Stimulated activated naive B cell treated with anti-CD40 and anti-IgM and Interleukin-4, amounts not matched to agents 10 μg/mL and 1 μg/mL and 100 μg/mL, for 72 hours (primary cell): Measurements from ENCODE around the gene FANCI.

Experiments
- ATAC-seq, 2 donors: fragments of 150-1000 bp; cut with Tn5 transposase; replicated peaks; 2 replicates each; pipeline ENCODE4 v1.10.0; 2021; ENCODE audit warnings: moderate library complexity in 1 of 2
- DNase-seq: peaks from one replicate; pipeline ENCODE4 v3.0.0; 2021
- H3K27ac Mint-ChIP-seq: one replicate; pipeline ENCODE4 v1.8.0; 2022; ENCODE audit warnings: mild to moderate bottlenecking, mixed read lengths
- H3K27me3 Mint-ChIP-seq, 2 donors: one replicate each; pipeline ENCODE4 v1.8.0; 2022; ENCODE audit warnings: mixed read lengths in 2 of 2
- H3K36me3 Mint-ChIP-seq, 2 donors: one replicate each; pipeline ENCODE4 v1.8.0; 2022; ENCODE audit warnings: mixed read lengths in 2 of 2, mild to moderate bottlenecking in 1 of 2
- H3K4me1 Mint-ChIP-seq, 2 donors: one replicate each; pipeline ENCODE4 v1.8.0; 2022; ENCODE audit warnings: mixed read lengths in 2 of 2, mild to moderate bottlenecking in 1 of 2
- H3K4me3 Mint-ChIP-seq, 2 donors: one replicate each; pipeline ENCODE4 v1.8.0; 2022; ENCODE audit warnings: mild to moderate bottlenecking in 2 of 2, mixed read lengths in 2 of 2, moderate library complexity in 1 of 2
- H3K9me3 Mint-ChIP-seq, 2 donors: one replicate each; pipeline ENCODE4 v1.8.0; 2022; ENCODE audit warnings: mixed read lengths in 2 of 2, mild to moderate bottlenecking in 1 of 2

FANCI gene

DNA sequence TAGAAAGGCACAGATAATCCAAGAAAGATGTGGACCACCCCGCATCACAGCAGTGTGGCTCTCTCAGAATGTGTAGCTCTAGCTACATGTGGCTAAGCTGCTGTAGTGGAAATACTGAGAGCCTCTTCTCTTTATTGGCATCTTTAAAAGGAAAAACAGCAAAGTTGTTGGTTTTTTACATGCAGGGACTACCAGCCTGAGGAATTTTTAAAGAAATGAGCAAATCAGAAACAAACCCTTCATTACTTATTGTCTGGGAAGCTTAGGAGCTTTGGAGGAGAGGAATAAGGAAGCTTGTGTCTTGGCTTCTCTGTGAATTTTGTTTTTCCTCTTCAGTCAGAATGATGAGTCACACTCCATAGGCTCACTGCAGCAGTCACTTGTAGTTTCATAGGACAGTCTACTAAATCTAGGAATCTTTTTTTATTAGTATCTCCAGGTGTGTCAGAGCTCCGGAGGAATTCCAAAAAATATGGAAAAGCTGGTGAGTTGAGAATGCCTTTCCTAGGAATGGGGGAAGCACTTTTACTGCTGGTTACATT, 63.3 kb downstream of the FANCI start:
- Mint-ChIP-seq H3K9me3 (no peaks in the 10 kb centered on the region), H3K36me3 (peaks cover 9 to 31% of the 10 kb centered on the region in 2 donors), H3K4me1 (peaks cover 8 to 9% of the 10 kb centered on the region in 2 donors), H3K27ac (no peak overlapping the region), H3K27me3 (no peaks in the 10 kb centered on the region), H3K4me3 (no peak overlapping the region)
- no peak for DNase-seq
- ATAC-seq: no peak

GRCh38 chr15:89307791-89308190, 64.0 kb downstream of the FANCI start:
- ATAC-seq (no peak), DNase-seq (no peak)
- H3K4me3 Mint-ChIP-seq: no peak overlapping the region
- no peaks in the 10 kb centered on the region for H3K27me3 Mint-ChIP-seq
- peaks cover 10 to 32% of the 10 kb centered on the region in 2 donors for H3K36me3 Mint-ChIP-seq
- H3K27ac Mint-ChIP-seq: no peak overlapping the region
- no peaks in the 10 kb centered on the region for H3K9me3 Mint-ChIP-seq
- H3K4me1 Mint-ChIP-seq: peaks cover 8 to 9% of the 10 kb centered on the region in 2 donors

DNA sequence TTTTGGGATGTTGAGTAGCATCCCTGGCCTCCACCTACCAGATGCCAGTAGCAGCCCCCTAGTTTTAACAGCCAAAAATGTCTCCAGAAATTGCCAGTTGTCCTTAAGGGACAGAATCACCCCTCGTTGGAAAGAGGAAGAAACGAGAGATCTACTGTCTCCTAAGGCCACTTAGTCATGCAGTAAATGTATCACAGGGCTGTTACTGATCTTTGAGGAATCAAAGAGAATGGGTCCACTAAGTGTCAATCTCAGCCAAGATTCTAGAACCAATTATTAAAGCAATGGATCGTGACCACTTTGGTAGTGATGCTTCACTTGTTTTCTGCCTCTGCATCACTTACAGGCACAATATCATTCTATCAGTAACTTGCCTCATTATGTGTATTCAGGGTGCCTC, 64.5 kb downstream of the FANCI start:
- no peak overlapping the region for H3K27ac Mint-ChIP-seq
- H3K4me3 Mint-ChIP-seq: no peak overlapping the region
- H3K27me3 Mint-ChIP-seq: no peaks in the 10 kb centered on the region
- no peak for ATAC-seq
- DNase-seq: no peak
- H3K4me1 Mint-ChIP-seq: peaks cover 8 to 9% of the 10 kb centered on the region in 2 donors
- H3K9me3 Mint-ChIP-seq: no peaks in the 10 kb centered on the region
- peaks cover 10 to 32% of the 10 kb centered on the region in 2 donors for H3K36me3 Mint-ChIP-seq

DNA sequence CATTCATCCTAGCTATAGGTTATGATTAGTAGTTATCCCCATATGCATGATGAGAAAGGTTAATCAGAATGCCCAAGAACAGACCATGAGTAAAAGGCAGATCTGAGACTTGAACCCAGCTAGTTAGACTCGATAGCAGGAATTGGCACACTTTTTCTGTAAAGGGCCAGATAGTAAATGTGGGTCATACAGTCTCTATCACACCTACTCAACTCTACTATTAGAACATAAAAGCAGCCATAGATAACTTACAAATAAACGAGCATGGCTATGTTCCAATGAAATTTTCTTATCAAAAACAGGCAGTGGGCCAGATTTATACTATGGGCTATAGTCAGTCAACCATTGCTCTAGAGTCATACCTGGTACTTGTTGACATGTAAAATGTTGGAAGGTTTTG, 66.2 kb downstream of the FANCI start:
- Mint-ChIP-seq H3K27ac (no peak overlapping the region), H3K4me1 (peaks cover 9 to 12% of the 10 kb centered on the region in 2 donors), H3K4me3 (no peak overlapping the region), H3K27me3 (no peaks in the 10 kb centered on the region), H3K36me3 (peaks cover 16 to 32% of the 10 kb centered on the region in 2 donors), H3K9me3 (no peaks in the 10 kb centered on the region)
- DNase-seq (no peak), ATAC-seq (no peak)

GRCh38 chr15:89315375-89315929, 71.7 kb downstream of the FANCI start:
- DNase-seq: no peak
- Mint-ChIP-seq H3K4me3 (no peak overlapping the region), H3K27ac (no peak overlapping the region), H3K9me3 (no peaks in the 10 kb centered on the region), H3K4me1 (peaks cover 3 to 17% of the 10 kb centered on the region in 2 donors), H3K36me3 (peaks cover 38 to 62% of the 10 kb centered on the region in 2 donors), H3K27me3 (no peaks in the 10 kb centered on the region)
- ATAC-seq: no peak

DNA sequence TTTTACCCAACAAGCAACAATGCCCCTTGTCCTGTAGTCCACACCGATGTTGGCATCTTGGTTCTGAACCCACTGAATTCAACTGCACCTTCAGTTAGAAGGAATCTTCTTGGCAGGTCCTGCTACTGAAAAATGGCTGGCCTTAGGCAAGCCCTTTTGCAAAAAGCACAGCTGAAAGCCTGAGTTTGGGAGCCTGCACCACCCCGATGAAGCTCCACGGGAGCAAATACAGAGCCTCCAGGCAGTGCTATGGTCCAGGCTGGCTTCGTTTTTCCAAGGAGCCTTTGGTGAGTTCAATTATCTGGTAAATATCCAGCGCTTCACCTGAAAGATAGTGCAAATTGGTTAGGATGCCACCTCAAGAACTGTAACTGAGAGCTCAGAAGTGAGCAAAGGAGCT, 72.7 kb downstream of the FANCI start:
- H3K27me3 Mint-ChIP-seq: no peaks in the 10 kb centered on the region
- no peaks in the 10 kb centered on the region for H3K9me3 Mint-ChIP-seq
- H3K27ac Mint-ChIP-seq: no peak overlapping the region
- H3K4me3 Mint-ChIP-seq: no peak overlapping the region
- H3K36me3 Mint-ChIP-seq: peaks cover 40 to 62% of the 10 kb centered on the region in 2 donors
- ATAC-seq (no peak), DNase-seq (no peak)
- H3K4me1 Mint-ChIP-seq: peaks cover 0 to 15% of the 10 kb centered on the region in 2 donors

- Mint-ChIP-seq H3K27ac (peak overlapping the region; percentile 89), H3K9me3 (no peaks in the 10 kb centered on the region), H3K4me3 (no peak overlapping the region), H3K27me3 (no peaks in the 10 kb centered on the region), H3K36me3 (peaks cover 45 to 63% of the 10 kb centered on the region in 2 donors), H3K4me1 (peaks cover 0 to 13% of the 10 kb centered on the region in 2 donors)
- DNase-seq (no peak), ATAC-seq (peak in 1 of 2 donors; percentile 38)
These were observed 73.5 kb downstream of the FANCI start for GRCh38 chr15:89317186-89317720.

- H3K4me3 Mint-ChIP-seq: no peak overlapping the region
- H3K27ac Mint-ChIP-seq: peak overlapping the region; percentile 32
- H3K36me3 Mint-ChIP-seq: peaks cover 45 to 74% of the 10 kb centered on the region in 2 donors
- ATAC-seq (no peak), DNase-seq (no peak)
- peaks cover 0 to 10% of the 10 kb centered on the region in 2 donors for H3K4me1 Mint-ChIP-seq
- H3K9me3 Mint-ChIP-seq: no peaks in the 10 kb centered on the region
- no peaks in the 10 kb centered on the region for H3K27me3 Mint-ChIP-seq
These were observed 75.9 kb downstream of the FANCI start for GRCh38 chr15:89319678-89320077.

DNA sequence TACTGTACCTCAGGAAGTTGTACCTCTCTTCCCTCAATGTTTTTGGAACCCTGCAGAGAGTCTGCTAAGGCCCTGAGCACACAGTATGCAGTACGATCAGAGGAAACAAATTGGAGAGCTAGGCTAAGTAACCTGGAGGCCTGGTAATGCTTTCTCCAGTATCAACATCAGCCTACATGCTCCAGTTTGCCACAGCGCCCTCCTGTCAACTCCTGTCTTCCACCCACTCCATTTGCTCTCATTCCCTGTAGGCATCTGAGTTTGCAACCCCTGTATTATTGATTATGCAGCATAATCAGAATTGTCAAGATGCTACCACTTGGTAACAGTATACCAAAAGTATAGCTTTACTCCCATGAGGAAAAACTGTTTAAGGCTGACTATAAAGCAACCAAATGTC, 76.4 kb downstream of the FANCI start:
- Mint-ChIP-seq H3K27ac (peak overlapping the region; percentile 63), H3K9me3 (no peaks in the 10 kb centered on the region), H3K27me3 (no peaks in the 10 kb centered on the region), H3K4me1 (peaks cover 0 to 10% of the 10 kb centered on the region in 2 donors), H3K36me3 (peaks cover 46 to 74% of the 10 kb centered on the region in 2 donors), H3K4me3 (no peak overlapping the region)
- ATAC-seq: no peak
- no peak for DNase-seq

- H3K36me3 Mint-ChIP-seq: peaks cover 46 to 69% of the 10 kb centered on the region in 2 donors
- ATAC-seq: no peak
- H3K4me3 Mint-ChIP-seq: no peak overlapping the region
- no peak for DNase-seq
- H3K9me3 Mint-ChIP-seq: no peaks in the 10 kb centered on the region
- peak overlapping the region; percentile 56 for H3K27ac Mint-ChIP-seq
- peaks cover 0 to 10% of the 10 kb centered on the region in 2 donors for H3K4me1 Mint-ChIP-seq
- H3K27me3 Mint-ChIP-seq: no peaks in the 10 kb centered on the region
These were observed 78.0 kb downstream of the FANCI start for GRCh38 chr15:89321521-89322410.

DNA sequence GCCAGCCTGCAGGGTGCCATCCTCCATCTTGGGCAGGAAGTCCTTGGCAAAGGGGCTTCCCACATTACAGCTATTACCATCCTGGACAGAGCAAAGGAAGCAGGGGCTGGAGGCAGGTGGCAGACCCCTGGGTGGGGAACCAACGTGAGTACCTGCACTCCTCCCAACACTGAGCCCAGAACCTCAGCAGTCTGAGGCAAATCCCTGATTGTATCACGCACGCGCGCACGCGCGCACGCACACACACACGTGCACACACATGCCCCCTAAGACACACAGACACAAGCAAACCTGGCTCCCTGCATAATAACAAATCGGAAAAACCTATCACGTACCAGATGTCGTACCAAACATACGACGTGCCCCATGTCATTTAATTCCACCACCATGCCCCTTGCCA, 79.0 kb downstream of the FANCI start:
- Mint-ChIP-seq H3K4me3 (no peak overlapping the region), H3K9me3 (no peaks in the 10 kb centered on the region), H3K27me3 (no peaks in the 10 kb centered on the region), H3K27ac (no peak overlapping the region), H3K4me1 (peaks cover 4 to 5% of the 10 kb centered on the region in 2 donors), H3K36me3 (peaks cover 48 to 70% of the 10 kb centered on the region in 2 donors)
- ATAC-seq (no peak), DNase-seq (no peak)

- no peaks in the 10 kb centered on the region for H3K9me3 Mint-ChIP-seq
- no peaks in the 10 kb centered on the region for H3K27me3 Mint-ChIP-seq
- no peak overlapping the region for H3K27ac Mint-ChIP-seq
- H3K36me3 Mint-ChIP-seq: peaks cover 51 to 75% of the 10 kb centered on the region in 2 donors
- H3K4me1 Mint-ChIP-seq: peaks cover 5 to 13% of the 10 kb centered on the region in 2 donors
- no peak for DNase-seq
- H3K4me3 Mint-ChIP-seq: no peak overlapping the region
- no peak for ATAC-seq
These were observed 80.0 kb downstream of the FANCI start for GRCh38 chr15:89323825-89324224.

DNA sequence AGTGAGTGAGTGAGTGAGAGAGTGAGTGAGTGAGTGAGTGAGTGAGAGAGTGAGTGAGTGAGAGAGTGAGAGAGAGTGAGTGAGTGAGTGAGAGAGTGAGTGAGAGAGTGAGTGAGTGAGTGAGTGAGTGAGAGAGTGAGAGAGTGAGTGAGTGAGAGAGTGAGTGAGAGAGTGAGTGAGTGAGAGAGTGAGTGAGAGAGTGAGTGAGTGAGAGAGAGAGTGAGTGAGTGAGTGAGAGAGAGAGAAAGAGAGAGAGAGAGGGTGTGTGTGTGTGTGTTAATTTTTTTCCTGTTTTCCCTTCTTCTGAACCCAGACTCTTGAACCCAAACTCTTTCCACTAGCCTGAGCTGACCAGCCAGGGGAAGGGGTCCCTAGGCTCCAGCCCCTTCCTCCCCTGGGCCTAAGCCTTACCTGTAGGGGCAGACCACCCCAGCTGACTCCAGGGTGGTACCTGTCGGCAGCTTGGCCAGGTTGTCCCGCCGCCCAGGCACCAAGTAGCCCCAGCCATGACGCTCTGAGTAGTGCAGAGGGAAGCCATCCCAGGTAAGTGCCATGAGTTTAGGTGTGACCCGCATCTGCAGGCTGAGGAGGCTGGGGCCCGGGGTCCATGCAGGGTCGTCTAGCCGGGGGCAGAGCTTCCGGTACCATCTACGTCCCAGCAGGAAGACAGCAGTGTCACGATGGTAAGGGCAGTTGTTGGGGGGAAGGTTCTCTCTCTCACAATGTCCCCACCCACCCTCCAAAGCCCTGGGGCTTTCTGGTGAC, 81.4 kb downstream of the FANCI start:
- peak overlapping the region; percentile 20 for H3K27ac Mint-ChIP-seq
- ATAC-seq (no peak), DNase-seq (no peak)
- peaks cover 7 to 24% of the 10 kb centered on the region in 2 donors for H3K4me1 Mint-ChIP-seq
- no peak overlapping the region for H3K4me3 Mint-ChIP-seq
- peaks cover 57 to 74% of the 10 kb centered on the region in 2 donors for H3K36me3 Mint-ChIP-seq
- H3K9me3 Mint-ChIP-seq: no peaks in the 10 kb centered on the region
- H3K27me3 Mint-ChIP-seq: no peaks in the 10 kb centered on the region

- DNase-seq (no peak), ATAC-seq (no peak)
- Mint-ChIP-seq H3K9me3 (no peaks in the 10 kb centered on the region), H3K27ac (no peak overlapping the region), H3K27me3 (no peaks in the 10 kb centered on the region), H3K4me3 (no peak overlapping the region), H3K4me1 (peaks cover 13 to 30% of the 10 kb centered on the region in 2 donors), H3K36me3 (peaks cover 58 to 81% of the 10 kb centered on the region in 2 donors)
These were observed 82.5 kb downstream of the FANCI start for GRCh38 chr15:89326316-89326715.
